ENCODE data around the gene CYB5RL. TPM values are rescaled to one million over a fixed set of nuclear protein-coding genes. Genes with fewer than 3 reads are reported as not detected.

CYB5RL gene, protein sequence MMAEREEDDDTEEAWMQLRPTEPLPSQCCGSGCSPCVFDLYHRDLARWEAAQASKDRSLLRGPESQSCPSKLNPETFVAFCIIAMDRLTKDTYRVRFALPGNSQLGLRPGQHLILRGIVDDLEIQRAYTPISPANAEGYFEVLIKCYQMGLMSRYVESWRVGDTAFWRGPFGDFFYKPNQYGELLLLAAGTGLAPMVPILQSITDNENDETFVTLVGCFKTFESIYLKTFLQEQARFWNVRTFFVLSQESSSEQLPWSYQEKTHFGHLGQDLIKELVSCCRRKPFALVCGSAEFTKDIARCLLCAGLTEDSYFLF
- 1 to 10 TPM; 2.9 to 4.6 TPM for total RNA-seq
- 2.8 to 9.6 reads per million in 2 donors for total RNA-seq

DNA sequence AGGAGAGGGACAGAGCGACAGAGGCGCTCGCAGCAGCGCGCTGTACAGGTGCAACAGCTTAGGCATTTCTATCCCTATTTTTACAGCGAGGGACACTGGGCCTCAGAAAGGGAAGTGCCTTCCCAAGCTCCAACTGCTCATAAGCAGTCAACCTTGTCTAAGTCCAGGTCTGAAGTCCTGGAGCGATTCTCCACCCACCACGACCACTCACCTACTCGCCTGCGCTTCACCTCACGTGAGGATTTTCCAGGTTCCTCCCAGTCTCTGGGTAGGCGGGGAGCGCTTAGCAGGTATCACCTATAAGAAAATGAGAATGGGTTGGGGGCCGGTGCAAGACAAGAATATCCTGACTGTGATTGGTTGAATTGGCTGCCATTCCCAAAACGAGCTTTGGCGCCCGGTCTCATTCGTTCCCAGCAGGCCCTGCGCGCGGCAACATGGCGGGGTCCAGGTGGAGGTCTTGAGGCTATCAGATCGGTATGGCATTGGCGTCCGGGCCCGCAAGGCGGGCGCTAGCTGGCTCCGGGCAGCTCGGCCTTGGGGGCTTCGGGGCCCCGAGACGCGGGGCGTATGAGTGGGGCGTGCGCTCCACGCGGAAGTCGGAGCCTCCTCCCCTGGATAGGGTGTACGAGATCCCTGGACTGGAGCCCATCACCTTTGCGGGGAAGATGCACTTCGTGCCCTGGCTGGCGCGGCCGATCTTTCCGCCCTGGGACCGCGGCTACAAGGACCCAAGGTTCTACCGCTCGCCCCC, at the start of gene CYB5RL, which contains the start of gene MRPL37:
Gene CYB5RL, minus strand, starts transcription at position 266 of the 754 bp plus-strand sequence. CDS start 4,414 bp downstream, outside the sequence.
Gene MRPL37, plus strand, starts transcription at position 403 of the 754 bp plus-strand sequence. Its CDS starts 77 bp downstream, at position 480.
- H3K9me3 ChIP-seq (ENCODE audit: control insufficient read depth, low read length, poor library complexity, severe bottlenecking) = no peaks in the 10 kb centered on the region
- H3K4me1 Mint-ChIP-seq = peaks cover 33% of the 10 kb centered on the region
- H3K4me3 Mint-ChIP-seq = peak within 1 kb of the TSS; percentile 94
- peak within 1 kb of the TSS; percentile 89 for H3K27ac Mint-ChIP-seq
- ATAC-seq (peak; percentile 98), DNase-seq (peak; percentile 74 to 81 (median 77))
- H3K27me3 Mint-ChIP-seq = no peaks in the 10 kb centered on the region
- no peaks in the 10 kb centered on the region for H3K36me3 Mint-ChIP-seq (ENCODE audit: low read depth)

DNA sequence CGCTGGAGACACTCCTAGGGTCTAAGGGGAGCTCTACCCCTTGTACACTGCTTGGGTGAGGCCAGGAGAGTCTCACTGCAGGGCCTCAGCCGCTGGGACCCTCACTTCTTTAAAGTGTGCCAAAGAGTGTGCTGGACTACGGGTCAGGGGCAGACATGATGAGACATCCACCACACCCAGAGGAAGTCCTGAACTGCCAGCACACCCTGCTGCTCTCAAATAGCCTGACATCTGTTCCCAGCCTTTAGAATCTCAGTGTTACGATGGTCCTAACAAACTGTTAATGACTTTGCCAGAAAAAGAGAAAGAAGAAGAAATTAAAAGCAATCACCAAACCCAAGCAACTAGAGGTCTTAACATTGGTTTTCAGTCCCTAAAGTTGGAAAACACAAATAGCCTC, 49.1 kb upstream of the CYB5RL start:
- Mint-ChIP-seq H3K4me3 (no peak overlapping the region), H3K27ac (no peak overlapping the region), H3K4me1 (peaks cover 6% of the 10 kb centered on the region), H3K27me3 (no peaks in the 10 kb centered on the region), H3K36me3 (ENCODE audit: low read depth) (no peaks in the 10 kb centered on the region)
- ATAC-seq (no peak), DNase-seq (no peak)
- no peaks in the 10 kb centered on the region for H3K9me3 ChIP-seq (ENCODE audit: control insufficient read depth, low read length, poor library complexity, severe bottlenecking)

DNA sequence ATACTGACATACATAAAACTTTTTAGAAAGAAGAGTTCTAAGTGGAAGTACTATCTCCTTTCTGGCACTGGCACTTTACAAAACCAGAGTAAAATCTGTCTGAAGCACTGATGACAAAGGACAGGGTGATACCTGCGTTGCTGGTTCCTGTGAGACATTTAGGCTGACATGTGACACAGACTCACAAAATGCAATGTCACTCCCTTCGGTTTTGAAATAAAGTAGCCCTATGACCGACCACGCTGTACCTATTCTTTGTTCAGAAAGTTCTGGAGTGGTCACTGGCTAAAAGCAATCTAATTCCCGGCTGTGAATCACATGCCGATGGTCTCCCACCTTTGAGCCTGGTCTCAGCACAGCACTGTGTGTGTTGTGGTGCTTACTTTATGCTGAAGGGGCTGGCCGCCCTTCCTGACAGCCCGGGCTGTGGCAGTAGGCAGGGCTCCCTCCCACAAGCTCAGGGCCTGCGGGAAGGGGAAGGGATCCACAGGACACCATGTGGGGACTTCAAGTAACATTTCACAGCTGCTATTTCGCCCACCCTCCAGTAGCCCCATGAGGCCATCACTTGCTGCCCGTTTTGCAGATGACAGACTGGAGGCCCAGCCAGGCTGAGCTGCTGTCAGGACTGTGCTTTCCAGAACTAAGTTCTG, 48.2 kb upstream of the CYB5RL start:
- Mint-ChIP-seq H3K4me3 (no peak overlapping the region), H3K27me3 (no peaks in the 10 kb centered on the region), H3K27ac (no peak overlapping the region), H3K36me3 (ENCODE audit: low read depth) (no peaks in the 10 kb centered on the region), H3K4me1 (peaks cover 8% of the 10 kb centered on the region)
- ATAC-seq (no peak), DNase-seq (no peak)
- no peaks in the 10 kb centered on the region for H3K9me3 ChIP-seq (ENCODE audit: control insufficient read depth, low read length, poor library complexity, severe bottlenecking)

DNA sequence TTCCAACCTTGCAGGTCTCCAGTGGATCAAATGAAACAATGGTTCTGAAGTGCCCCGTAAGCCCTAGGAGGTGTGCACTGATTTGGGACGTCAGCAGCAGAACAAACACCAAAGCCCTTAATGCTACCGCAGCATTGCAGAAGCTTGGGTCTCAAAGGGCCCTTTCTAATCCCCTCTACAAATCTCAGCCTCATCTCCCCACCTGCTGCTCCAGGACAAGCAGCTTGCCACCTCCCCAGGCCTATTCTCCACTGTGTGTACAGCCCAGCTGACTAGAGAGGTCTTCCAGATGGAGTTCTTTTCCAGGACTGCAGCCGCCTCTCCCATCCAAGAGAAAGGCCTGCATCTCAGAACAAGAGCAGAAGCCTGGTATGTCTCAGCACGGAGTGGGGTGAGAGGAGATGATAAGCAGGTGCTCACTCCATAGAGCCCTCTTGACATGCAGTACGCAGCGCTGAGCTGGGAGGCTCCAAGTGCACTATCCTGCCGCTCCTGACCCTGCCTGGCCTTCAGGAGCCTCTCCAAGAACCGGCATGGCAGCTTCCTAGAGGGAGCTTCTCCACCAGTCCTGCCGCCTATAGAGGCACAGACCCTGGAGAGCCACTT, 46.4 kb upstream of the CYB5RL start:
- DNase-seq (no peak), ATAC-seq (no peak)
- Mint-ChIP-seq H3K27me3 (no peaks in the 10 kb centered on the region), H3K36me3 (ENCODE audit: low read depth) (no peaks in the 10 kb centered on the region), H3K27ac (no peak overlapping the region), H3K4me1 (peaks cover 7% of the 10 kb centered on the region), H3K4me3 (no peak overlapping the region)
- no peaks in the 10 kb centered on the region for H3K9me3 ChIP-seq (ENCODE audit: control insufficient read depth, low read length, poor library complexity, severe bottlenecking)

DNA sequence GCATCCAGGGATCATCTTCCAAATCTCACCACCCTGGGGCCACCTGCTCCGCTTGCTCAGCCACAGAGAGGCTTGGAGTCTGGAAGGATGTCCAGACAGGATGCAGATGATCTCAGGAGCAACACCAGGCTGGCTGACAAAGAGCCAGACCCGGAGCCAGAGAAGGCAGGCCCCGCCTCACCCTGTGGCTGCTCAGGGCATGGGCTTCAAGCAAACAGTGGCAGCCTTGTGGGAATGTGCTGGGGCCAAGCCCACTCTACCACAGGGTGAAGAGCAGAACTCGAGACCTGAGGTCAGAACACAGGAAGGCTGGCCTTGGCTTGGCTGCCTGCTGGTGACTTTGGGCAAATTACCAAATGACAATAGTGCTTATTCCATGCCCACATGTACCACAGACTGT, 45.7 kb upstream of the CYB5RL start:
- DNase-seq (no peak), ATAC-seq (no peak)
- Mint-ChIP-seq H3K27me3 (no peaks in the 10 kb centered on the region), H3K27ac (peak overlapping the region; percentile 11), H3K36me3 (ENCODE audit: low read depth) (no peaks in the 10 kb centered on the region), H3K4me1 (peaks cover 6% of the 10 kb centered on the region), H3K4me3 (no peak overlapping the region)
- no peaks in the 10 kb centered on the region for H3K9me3 ChIP-seq (ENCODE audit: control insufficient read depth, low read length, poor library complexity, severe bottlenecking)

- ATAC-seq (no peak), DNase-seq (no peak)
- no peaks in the 10 kb centered on the region for H3K27me3 Mint-ChIP-seq
- H3K9me3 ChIP-seq (ENCODE audit: control insufficient read depth, low read length, poor library complexity, severe bottlenecking) = no peaks in the 10 kb centered on the region
- peaks cover 4% of the 10 kb centered on the region for H3K4me1 Mint-ChIP-seq
- no peaks in the 10 kb centered on the region for H3K36me3 Mint-ChIP-seq (ENCODE audit: low read depth)
- no peak overlapping the region for H3K27ac Mint-ChIP-seq
- H3K4me3 Mint-ChIP-seq = no peak overlapping the region
Observed at GRCh38 chr1:54244655-54245054, 44.8 kb upstream of the CYB5RL start.

- Mint-ChIP-seq H3K4me3 (no peak overlapping the region), H3K27ac (peak overlapping the region; percentile 51), H3K4me1 (peaks cover 2% of the 10 kb centered on the region), H3K27me3 (no peaks in the 10 kb centered on the region), H3K36me3 (ENCODE audit: low read depth) (no peaks in the 10 kb centered on the region)
- DNase-seq (no peak), ATAC-seq (no peak)
- no peaks in the 10 kb centered on the region for H3K9me3 ChIP-seq (ENCODE audit: control insufficient read depth, low read length, poor library complexity, severe bottlenecking)
Observed at GRCh38 chr1:54243022-54243421, 43.2 kb upstream of the CYB5RL start.

- Mint-ChIP-seq H3K27me3 (no peaks in the 10 kb centered on the region), H3K36me3 (ENCODE audit: low read depth) (peaks cover 2% of the 10 kb centered on the region), H3K27ac (no peak overlapping the region), H3K4me1 (peaks cover 2% of the 10 kb centered on the region), H3K4me3 (no peak overlapping the region)
- ATAC-seq (no peak), DNase-seq (no peak)
- no peaks in the 10 kb centered on the region for H3K9me3 ChIP-seq (ENCODE audit: control insufficient read depth, low read length, poor library complexity, severe bottlenecking)
Observed at GRCh38 chr1:54241364-54241763, 41.5 kb upstream of the CYB5RL start.

- ATAC-seq = no peak
- peaks cover 2% of the 10 kb centered on the region for H3K36me3 Mint-ChIP-seq (ENCODE audit: low read depth)
Observed at GRCh38 chr1:54240741-54241335, 41.0 kb upstream of the CYB5RL start.

GRCh38 chr1:54239631-54240031, 39.8 kb upstream of the CYB5RL start:
- DNase-seq (no peak), ATAC-seq (no peak)
- H3K36me3 Mint-ChIP-seq (ENCODE audit: low read depth) = peaks cover 2% of the 10 kb centered on the region
- H3K4me3 Mint-ChIP-seq = no peak overlapping the region
- no peaks in the 10 kb centered on the region for H3K9me3 ChIP-seq (ENCODE audit: control insufficient read depth, low read length, poor library complexity, severe bottlenecking)
- H3K27ac Mint-ChIP-seq = no peak overlapping the region
- peaks cover 2% of the 10 kb centered on the region for H3K4me1 Mint-ChIP-seq
- H3K27me3 Mint-ChIP-seq = no peaks in the 10 kb centered on the region

More at GRCh38 chr1:54240741-54241335, 41.0 kb upstream of the CYB5RL start:
- no peaks in the 10 kb centered on the region for H3K9me3 ChIP-seq (ENCODE audit: control insufficient read depth, low read length, poor library complexity, severe bottlenecking)
- Mint-ChIP-seq H3K4me3 (no peak overlapping the region), H3K4me1 (peaks cover 2% of the 10 kb centered on the region), H3K27me3 (no peaks in the 10 kb centered on the region), H3K27ac (no peak overlapping the region)
- DNase-seq = no peak

- H3K9me3 ChIP-seq (ENCODE audit: control insufficient read depth, low read length, poor library complexity, severe bottlenecking) = no peaks in the 10 kb centered on the region
- Mint-ChIP-seq H3K4me3 (no peak overlapping the region), H3K4me1 (peaks cover 2% of the 10 kb centered on the region), H3K36me3 (ENCODE audit: low read depth) (peaks cover 2% of the 10 kb centered on the region), H3K27me3 (no peaks in the 10 kb centered on the region), H3K27ac (no peak overlapping the region)
- no peak for ATAC-seq
- DNase-seq = no peak
Observed at GRCh38 chr1:54239035-54239383, 39.2 kb upstream of the CYB5RL start.

- ATAC-seq = no peak
- Mint-ChIP-seq H3K36me3 (ENCODE audit: low read depth) (peaks cover 2% of the 10 kb centered on the region), H3K27me3 (no peaks in the 10 kb centered on the region), H3K4me3 (no peak overlapping the region), H3K27ac (no peak overlapping the region), H3K4me1 (peaks cover 2% of the 10 kb centered on the region)
- H3K9me3 ChIP-seq (ENCODE audit: control insufficient read depth, low read length, poor library complexity, severe bottlenecking) = no peaks in the 10 kb centered on the region
- DNase-seq = no peak
Observed at GRCh38 chr1:54238353-54239034, 38.7 kb upstream of the CYB5RL start.

Data from T-helper 17 cell (primary cell).